OCI-LY7 (cell line): ENCODE data around the gene FAM227B. TPM values are rescaled to one million over a fixed set of nuclear protein-coding genes. Genes with fewer than 3 reads are reported as not detected.

Source experiments
- BruUV-seq: library from RNA; stranded (reverse); fragments of 400-500 nt; replicated peaks from 2 replicates; lab custom pipeline; 2021; lab: Mats Ljungman, UMichigan
- CTCF ChIA-PET: fragments of 300-600 bp; sonication (Branson Sonifier 250); formaldehyde crosslinking; loops from one replicate; lab custom pipeline; 2022; ENCODE audit warnings: antibody characterized with exemption; ENCODE audit not compliant: unreplicated experiment; lab: Charles Lee
- POLR2A ChIA-PET: fragments of 300-600 bp; sonication (Branson Sonifier 250); formaldehyde crosslinking; loops from one replicate; lab custom pipeline; 2022; ENCODE audit warnings: antibody characterized with exemption; lab: Charles Lee
- DNase-seq: peaks from one replicate; pipeline ENCODE4 v3.0.0-alpha.2; 2015; ENCODE audit warnings: low spot score
- H2AFZ ChIP-seq: fragments of 200-600 bp; sonication (generic), shearing (Covaris generic); 2 replicates; pipeline ENCODE4 v1.6.1; 2014; ENCODE audit warnings: mild to moderate bottlenecking, antibody characterized with exemption, low read length, moderate library complexity
- H3K27ac ChIP-seq: fragments of 200-600 bp; sonication (generic); 2 replicates; pipeline ENCODE4 v1.5.1; 2014; ENCODE audit warnings: mixed run types, low read depth, mild to moderate bottlenecking, moderate library complexity, low read length, inconsistent platforms; ENCODE audit not compliant: poor library complexity, severe bottlenecking
- H3K36me3 ChIP-seq: fragments of 200-600 bp; sonication (generic); 2 replicates; pipeline ENCODE4 v1.6.1; 2014; ENCODE audit warnings: mild to moderate bottlenecking, antibody characterized with exemption, low read length, moderate library complexity, mixed read lengths; ENCODE audit not compliant: insufficient read depth
- H3K4me1 ChIP-seq: fragments of 200-600 bp; sonication (generic); 2 replicates; pipeline ENCODE4 v1.5.1; 2014; ENCODE audit warnings: mild to moderate bottlenecking, low read length; ENCODE audit not compliant: insufficient read depth, poor library complexity, severe bottlenecking
- H3K4me2 ChIP-seq: fragments of 200-600 bp; sonication (generic); 2 replicates; pipeline ENCODE4 v1.6.1; 2014; ENCODE audit warnings: mild to moderate bottlenecking, low read length
- H3K4me3 ChIP-seq: fragments of 200-600 bp; sonication (generic); 2 replicates; pipeline ENCODE4 v1.5.1; 2014; ENCODE audit warnings: mild to moderate bottlenecking, low read depth, low read length; ENCODE audit not compliant: poor library complexity, severe bottlenecking
- H3K79me2 ChIP-seq: fragments of 200-600 bp; sonication (generic); 2 replicates; pipeline ENCODE4 v1.6.1; 2016; ENCODE audit warnings: low read depth, mild to moderate bottlenecking, low read length, moderate library complexity, mixed read lengths; ENCODE audit not compliant: insufficient read depth
- H3K9me2 ChIP-seq: fragments of 200-600 bp; sonication (generic); 2 replicates; pipeline ENCODE4 v1.6.1; 2016; ENCODE audit warnings: mild to moderate bottlenecking, low read length, mixed read lengths; ENCODE audit not compliant: insufficient read depth
- H3K9me3 ChIP-seq: fragments of 200-600 bp; sonication (generic); 2 replicates; pipeline ENCODE4 v1.6.1; 2014; ENCODE audit warnings: mild to moderate bottlenecking, mixed run types, low read length, mixed read lengths
- H4K20me1 ChIP-seq: fragments of 200-600 bp; sonication (generic); 2 replicates; pipeline ENCODE4 v1.6.1; 2014; ENCODE audit warnings: mild to moderate bottlenecking, antibody characterized with exemption, low read length, moderate library complexity, mixed read lengths; ENCODE audit not compliant: insufficient read depth
- CTCF ChIP-seq: fragments of 200-600 bp; sonication (generic); conservative IDR thresholded peaks from 2 replicates; pipeline ENCODE4 v1.5.1; 2014; ENCODE audit warnings: mild to moderate bottlenecking, antibody characterized with exemption, low read length, moderate library complexity, mixed read lengths
- EZH2phosphoT487 ChIP-seq: fragments of 200-600 bp; sonication (generic); IDR thresholded peaks from 2 replicates; pipeline ENCODE4 v1.6.1; 2018; ENCODE audit warnings: low read depth, borderline replicate concordance, mild to moderate bottlenecking, mixed run types, antibody characterized with exemption, low read length, moderate library complexity, mixed read lengths
- intact Hi-C: fragments of 100-400 bp; cut with micrococcal nuclease; formaldehyde crosslinking; loops from one replicate; pipeline ENCODE4 v1.10.0; 2022; ENCODE audit not compliant: unreplicated experiment
- total RNA-seq, 2 experiments: library from RNA; depleted of rRNA in 1 of 2; stranded (reverse); fragments of >200 nt in 1 of 2; shearing (Covaris generic) in 1 of 2; gene quantifications; 2 replicates each; pipeline ENCODE4 v1.2.3, GENCODE V29; 2014 to 2022

FAM227B gene
- total RNA-seq, 2 experiments from 2014 or later, result 2.9 to 6.2 TPM

DNA sequence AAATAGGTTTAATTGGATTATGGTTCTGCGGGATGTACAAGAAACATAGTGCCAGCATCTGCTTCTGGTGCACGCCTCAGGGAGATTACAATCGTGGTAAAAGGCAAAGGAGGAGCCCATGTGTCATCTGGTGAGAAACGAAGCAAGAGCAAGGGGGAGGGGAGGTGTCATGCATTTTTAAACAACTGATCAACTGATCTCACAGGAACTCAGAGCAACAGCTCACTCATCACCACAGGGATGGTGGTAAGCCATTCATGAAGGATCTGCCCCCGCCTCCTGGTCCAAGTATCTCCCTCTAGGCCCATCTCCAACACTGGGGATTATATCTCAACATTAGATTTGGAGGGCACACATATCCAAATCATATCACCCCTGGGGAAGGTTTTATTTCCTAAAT is 239.7 kb downstream of the FAM227B start:
- intact Hi-C loops, result no loop called here
- ChIA-PET CTCF (no interaction called here), POLR2A (interaction anchor here (0.8 kb wide), 1 partner anchor 89 kb away, joined by 3 read pairs; no protein-coding TSS in a partner anchor)
- Histone ChIP-seq H3K79me2 (no peaks in the 10 kb centered on the region), H3K9me2 (no peaks in the 10 kb centered on the region), H4K20me1 (no peaks in the 10 kb centered on the region), H3K9me3 (no peaks in the 10 kb centered on the region), H3K27ac (no peak overlapping the region), H2AFZ (no peak overlapping the region), H3K36me3 (no peaks in the 10 kb centered on the region), H3K4me3 (no peak overlapping the region), H3K4me2 (no peak overlapping the region), H3K4me1 (peaks cover 16% of the 10 kb centered on the region)
- no TSS peak for BruUV-seq
- no peak for DNase-seq
- TF ChIP-seq CTCF (no peak), EZH2phosphoT487 (no peak)

DNA sequence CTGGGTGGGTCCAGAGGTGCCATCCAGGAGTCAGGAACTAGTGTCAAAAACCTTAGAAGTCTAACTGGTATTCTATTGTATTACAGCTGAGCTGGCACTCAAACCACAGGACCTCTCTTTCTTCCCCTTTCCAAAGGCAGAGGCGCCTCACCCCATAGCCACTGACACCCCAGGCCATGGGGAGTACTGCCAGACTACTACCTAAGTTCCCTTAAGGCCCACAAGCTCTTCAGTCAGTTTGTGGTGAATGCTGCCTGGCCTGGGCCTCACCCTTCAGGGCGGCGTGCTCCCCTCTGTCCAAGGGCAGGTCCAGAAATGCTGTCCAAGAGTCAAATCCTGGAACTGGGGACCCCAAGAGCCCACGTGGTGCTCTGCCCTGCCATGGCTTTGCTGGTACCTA is 240.6 kb downstream of the FAM227B start:
- Histone ChIP-seq H3K4me2 (no peak overlapping the region), H2AFZ (no peak overlapping the region), H3K27ac (no peak overlapping the region), H3K9me3 (no peaks in the 10 kb centered on the region), H3K36me3 (no peaks in the 10 kb centered on the region), H3K4me3 (no peak overlapping the region), H3K9me2 (no peaks in the 10 kb centered on the region), H3K4me1 (peaks cover 16% of the 10 kb centered on the region), H3K79me2 (no peaks in the 10 kb centered on the region), H4K20me1 (no peaks in the 10 kb centered on the region)
- TF ChIP-seq EZH2phosphoT487 (no peak), CTCF (no peak)
- ChIA-PET CTCF (no interaction called here), POLR2A (no interaction called here)
- intact Hi-C loops, result no loop called here
- DNase-seq, result no peak
- BruUV-seq, result no TSS peak

- POLR2A ChIA-PET, result interaction anchor here (0.9 kb wide), 1 partner anchor 9 kb away, joined by 3 read pairs; no protein-coding TSS in a partner anchor
Observed at GRCh38 chr15:49372366-49372765, 248.3 kb downstream of the FAM227B start.

More at GRCh38 chr15:49372366-49372765, 248.3 kb downstream of the FAM227B start:
- H3K27ac ChIP-seq, result no peak overlapping the region
- no peak overlapping the region for H2AFZ ChIP-seq
- intact Hi-C loops, result no loop called here
- no peaks in the 10 kb centered on the region for H3K9me2 ChIP-seq
- H3K4me1 ChIP-seq, result no peaks in the 10 kb centered on the region
- H3K9me3 ChIP-seq, result no peaks in the 10 kb centered on the region
- no peak overlapping the region for H3K4me3 ChIP-seq
- CTCF ChIA-PET, result no interaction called here
- H3K36me3 ChIP-seq, result no peaks in the 10 kb centered on the region
- BruUV-seq, result no TSS peak
- H3K4me2 ChIP-seq, result no peak overlapping the region
- no peak for TF ChIP-seq CTCF
- no peak for TF ChIP-seq EZH2phosphoT487
- no peaks in the 10 kb centered on the region for H3K79me2 ChIP-seq
- DNase-seq, result no peak
- no peaks in the 10 kb centered on the region for H4K20me1 ChIP-seq
